IgD-negative memory B cell (primary cell): ENCODE measurements around the gene TMIE. TPM values are rescaled to one million over a fixed set of nuclear protein-coding genes. Genes with fewer than 3 reads are reported as not detected.

Source experiments
- H3K27ac Mint-ChIP-seq, 3 donors: one replicate each; pipeline ENCODE4 v1.8.0; 2020 to 2022; ENCODE audit warnings: mild to moderate bottlenecking in 3 of 3, mixed read lengths in 3 of 3, moderate library complexity in 1 of 3
- H3K27me3 Mint-ChIP-seq: one replicate; pipeline ENCODE4 v1.8.0; 2021; ENCODE audit warnings: mixed read lengths
- H3K36me3 Mint-ChIP-seq: one replicate; pipeline ENCODE4 v1.8.0; 2020; ENCODE audit warnings: mild to moderate bottlenecking, mixed read lengths
- H3K4me1 Mint-ChIP-seq, 3 donors: one replicate each; pipeline ENCODE4 v1.8.0; 2020 to 2022; ENCODE audit warnings: mixed read lengths in 3 of 3, mild to moderate bottlenecking in 1 of 3
- H3K4me3 Mint-ChIP-seq, 4 donors: one replicate each; pipeline ENCODE4 v1.8.0; 2020 to 2022; ENCODE audit warnings: mild to moderate bottlenecking in 4 of 4, mixed read lengths in 4 of 4, moderate library complexity in 3 of 4
- H3K9me3 Mint-ChIP-seq, 3 donors: one replicate each; pipeline ENCODE4 v1.8.0; 2020 to 2021; ENCODE audit warnings: mixed read lengths in 3 of 3, mild to moderate bottlenecking in 1 of 3
- polyA plus RNA-seq: library from polyadenylated mRNA; unstranded; fragments of 300-500 nt; fragmentation: Illumina TruSeq; gene quantifications from one replicate; pipeline ENCODE4 v1.2.3, GENCODE V29; 2021

The TMIE gene, protein sequence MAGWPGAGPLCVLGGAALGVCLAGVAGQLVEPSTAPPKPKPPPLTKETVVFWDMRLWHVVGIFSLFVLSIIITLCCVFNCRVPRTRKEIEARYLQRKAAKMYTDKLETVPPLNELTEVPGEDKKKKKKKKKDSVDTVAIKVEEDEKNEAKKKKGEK
- not detected for polyA plus RNA-seq

GRCh38 chr3:46701181-46701939 is at the start of gene TMIE:
Gene TMIE (plus strand): TSS chr3:46701392. CDS start chr3:46701488, 96 bp downstream.
- H3K9me3 Mint-ChIP-seq: no peaks in the 10 kb centered on the region
- peak within 1 kb of the TSS in 2 of 4 donors; percentile 33 to 67 for H3K4me3 Mint-ChIP-seq
- peak within 1 kb of the TSS in 1 of 3 donors; percentile 69 for H3K27ac Mint-ChIP-seq
- H3K36me3 Mint-ChIP-seq: no peaks in the 10 kb centered on the region
- peaks cover 14% of the 10 kb centered on the region for H3K27me3 Mint-ChIP-seq
- peaks cover 0 to 1% (median 0%) of the 10 kb centered on the region in 3 donors for H3K4me1 Mint-ChIP-seq

DNA sequence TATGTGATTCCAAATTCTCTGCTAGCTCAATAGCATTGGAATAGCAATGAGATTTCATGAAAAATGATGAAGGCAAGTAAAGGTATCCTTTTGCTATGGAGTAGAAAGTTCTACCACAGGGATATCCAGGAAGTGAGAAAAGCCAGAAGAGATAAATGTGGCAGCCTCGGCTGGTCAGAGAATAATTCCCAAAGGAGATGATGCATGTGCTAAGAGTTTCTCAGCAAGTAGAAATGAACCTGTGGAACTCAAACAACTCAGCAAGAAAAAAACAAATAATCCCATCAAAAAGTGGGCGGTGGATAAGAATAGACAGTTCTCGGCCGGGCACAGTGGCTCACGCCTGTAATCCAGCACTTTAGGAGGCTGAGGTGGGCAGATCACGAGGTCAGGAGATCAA is 45.9 kb upstream of the TMIE start:
- Mint-ChIP-seq H3K4me3 (no peak overlapping the region), H3K9me3 (peaks cover 8 to 13% (median 10%) of the 10 kb centered on the region in 3 donors), H3K27ac (no peak overlapping the region), H3K4me1 (peaks cover 0 to 8% (median 6%) of the 10 kb centered on the region in 3 donors), H3K27me3 (peaks cover 6% of the 10 kb centered on the region), H3K36me3 (peaks cover 5% of the 10 kb centered on the region)

DNA sequence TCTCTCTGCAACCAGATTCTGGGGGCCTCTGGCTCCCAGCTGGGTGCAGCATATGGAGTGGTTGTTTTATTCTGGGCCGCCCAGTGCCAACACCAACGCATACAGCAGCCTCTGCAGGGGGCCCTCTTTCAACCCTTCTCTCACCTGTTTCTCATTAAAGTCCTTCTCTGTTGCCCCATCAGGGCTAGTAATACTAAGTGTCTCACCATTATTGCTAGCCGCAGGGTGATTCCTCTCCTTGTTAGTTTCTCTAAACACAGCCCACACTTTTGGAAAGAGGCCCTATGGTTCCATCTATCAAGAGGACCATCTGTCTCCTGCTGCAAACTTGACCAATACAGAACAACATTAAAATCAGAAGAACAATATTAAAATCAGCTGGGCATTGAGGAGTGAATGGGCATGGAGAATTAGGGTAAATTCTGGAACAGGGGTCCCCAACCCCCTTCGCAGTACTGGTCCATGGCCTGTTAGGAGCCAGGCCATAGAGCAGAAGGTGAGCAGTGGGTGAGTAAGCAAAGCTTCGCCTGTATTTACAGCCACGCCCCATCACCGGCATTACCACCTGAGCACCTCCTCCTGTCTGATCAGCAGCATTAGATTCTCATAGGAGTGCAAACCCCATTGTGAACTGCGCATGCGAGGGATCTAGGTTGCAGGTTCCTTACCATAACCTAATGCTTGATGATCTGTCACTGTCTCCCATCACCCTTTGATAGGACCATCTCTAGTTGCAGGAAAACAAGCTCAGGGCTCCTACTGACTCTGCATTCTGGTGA is 44.2 kb upstream of the TMIE start:
- Mint-ChIP-seq H3K4me3 (peak overlapping the region in 1 of 4 donors; percentile 41), H3K4me1 (peaks cover 0 to 8% (median 6%) of the 10 kb centered on the region in 3 donors), H3K36me3 (peaks cover 5% of the 10 kb centered on the region), H3K27me3 (peaks cover 10% of the 10 kb centered on the region), H3K27ac (no peak overlapping the region), H3K9me3 (peaks cover 6 to 10% (median 10%) of the 10 kb centered on the region in 3 donors)

DNA sequence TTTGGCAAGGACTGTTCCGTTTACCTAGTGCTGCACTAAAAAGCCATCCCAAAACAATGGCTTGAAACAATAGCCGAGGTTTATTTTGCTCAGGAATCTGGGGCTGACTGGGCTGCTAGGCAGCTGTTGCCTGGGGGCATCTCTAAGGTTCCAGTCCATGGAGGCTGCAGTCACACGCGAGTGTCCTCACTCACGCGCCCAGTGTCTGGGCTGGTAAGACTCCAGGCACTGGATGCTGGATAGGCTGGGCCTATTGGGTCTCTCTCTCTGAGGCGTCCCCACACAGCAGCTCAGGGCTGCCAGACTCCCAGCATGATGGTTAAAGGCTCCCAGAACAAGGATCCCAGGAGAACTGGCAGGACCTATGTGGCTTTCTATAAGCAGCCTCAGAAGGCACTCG is 41.9 kb upstream of the TMIE start:
- Mint-ChIP-seq H3K27me3 (peaks cover 17% of the 10 kb centered on the region), H3K36me3 (peaks cover 5% of the 10 kb centered on the region), H3K27ac (no peak overlapping the region), H3K4me3 (no peak overlapping the region), H3K4me1 (peaks cover 0 to 8% (median 6%) of the 10 kb centered on the region in 3 donors), H3K9me3 (peaks cover 0 to 6% (median 4%) of the 10 kb centered on the region in 3 donors)

GRCh38 chr3:46660003-46660402 is 41.2 kb upstream of the TMIE start:
- Mint-ChIP-seq H3K4me3 (no peak overlapping the region), H3K27me3 (peaks cover 17% of the 10 kb centered on the region), H3K27ac (no peak overlapping the region), H3K36me3 (peaks cover 5% of the 10 kb centered on the region), H3K4me1 (peaks cover 0 to 8% (median 6%) of the 10 kb centered on the region in 3 donors), H3K9me3 (peaks cover 0 to 4% (median 4%) of the 10 kb centered on the region in 3 donors)

DNA sequence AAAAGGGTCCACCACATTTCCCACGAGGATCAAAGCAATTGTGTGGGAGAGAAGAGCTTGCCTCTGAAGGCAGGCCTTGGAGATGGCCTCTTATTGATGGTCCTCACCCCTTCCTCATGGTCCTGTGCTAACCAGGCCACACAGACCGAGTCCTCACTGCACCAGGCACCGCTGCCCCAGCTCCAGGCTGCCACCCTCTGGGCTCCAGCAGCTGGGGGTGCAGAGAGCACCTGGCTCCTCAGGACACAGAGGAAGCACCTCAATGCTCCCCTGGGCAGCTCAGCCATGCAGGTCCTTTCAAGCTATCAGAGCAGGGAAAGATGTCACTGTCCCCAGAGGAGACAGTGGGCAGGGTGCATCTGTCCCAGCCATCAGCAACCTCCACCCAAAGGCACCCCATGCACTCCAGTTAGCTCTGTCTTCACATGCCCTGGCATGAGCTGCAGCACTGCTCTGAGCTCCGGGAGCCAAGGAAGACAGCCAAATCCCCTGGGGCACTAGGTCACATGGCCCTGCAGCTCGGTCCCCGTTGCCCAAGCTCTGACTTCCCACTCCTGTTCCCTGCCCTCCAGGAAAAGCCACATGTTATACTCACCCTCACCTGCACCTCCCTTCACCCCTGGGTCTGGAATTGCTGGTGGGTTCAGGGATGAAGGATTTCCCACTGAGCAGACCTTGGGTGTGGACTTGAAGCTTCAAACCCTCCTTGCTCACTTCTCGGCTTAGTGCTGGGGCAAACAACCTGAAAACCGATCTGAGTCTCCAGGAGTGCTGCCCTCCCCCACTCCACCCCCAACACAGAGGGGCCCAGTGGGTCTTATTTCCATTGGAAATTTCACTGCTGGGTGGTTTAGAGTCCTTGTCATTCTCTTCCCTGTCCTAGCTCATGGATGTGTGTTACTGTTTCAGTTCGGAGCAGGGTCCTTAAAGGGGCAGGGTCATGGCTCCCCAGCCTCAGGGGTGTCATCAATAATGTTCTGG is 40.4 kb upstream of the TMIE start:
- peaks cover 13% of the 10 kb centered on the region for H3K27me3 Mint-ChIP-seq
- peaks cover 0 to 4% (median 2%) of the 10 kb centered on the region in 3 donors for H3K4me1 Mint-ChIP-seq
- H3K36me3 Mint-ChIP-seq: peaks cover 2% of the 10 kb centered on the region
- H3K9me3 Mint-ChIP-seq: no peaks in the 10 kb centered on the region
- peak overlapping the region in 1 of 4 donors; percentile 3 for H3K4me3 Mint-ChIP-seq
- no peak overlapping the region for H3K27ac Mint-ChIP-seq

DNA sequence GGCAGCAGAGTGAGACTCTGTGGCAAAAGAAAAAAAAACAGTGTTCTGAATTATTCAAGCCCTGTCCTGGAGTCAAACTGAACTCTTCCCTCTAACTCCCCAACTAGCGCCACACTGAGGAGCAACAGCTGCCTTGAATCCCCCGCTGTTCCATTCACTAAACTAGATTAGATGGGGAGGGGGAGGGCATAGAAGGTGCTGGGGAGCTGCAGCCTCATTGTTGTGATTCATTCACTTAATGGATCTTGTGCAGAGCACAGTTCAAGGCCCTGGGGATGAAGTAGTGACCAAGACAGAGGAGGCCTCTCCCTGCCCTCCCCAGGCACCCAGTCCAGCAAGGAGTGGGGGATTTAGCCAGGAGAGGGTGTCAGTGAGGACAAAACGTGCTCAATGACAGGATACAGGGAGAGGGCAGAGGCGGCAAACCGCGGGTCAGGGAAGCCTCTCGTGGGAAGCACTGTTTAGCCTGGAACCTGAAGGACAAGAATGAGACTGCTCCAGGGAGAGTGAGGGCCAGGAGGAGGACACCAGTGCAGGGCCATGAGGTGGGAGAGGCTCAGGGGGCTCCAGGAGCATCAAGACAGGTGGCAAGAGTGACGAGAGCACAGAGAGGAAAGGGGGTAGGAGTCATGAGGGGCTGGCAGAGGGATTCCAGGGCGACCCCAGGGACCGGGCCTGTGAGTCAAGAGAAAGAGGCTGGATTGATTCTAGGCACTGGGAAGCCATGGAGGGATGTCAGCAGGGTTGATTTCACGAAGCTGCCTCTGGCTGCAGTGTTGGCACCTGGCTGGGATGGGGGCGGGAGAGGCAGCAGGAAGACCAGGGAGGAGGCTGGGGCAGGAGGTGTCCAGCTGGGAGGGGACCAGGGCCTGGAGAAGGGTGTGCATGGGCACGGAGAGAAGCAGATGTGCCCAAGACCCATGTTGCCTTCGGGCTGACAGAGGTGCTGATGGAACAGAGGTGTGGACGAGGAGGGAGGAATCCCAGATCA is 39.1 kb upstream of the TMIE start:
- H3K36me3 Mint-ChIP-seq: peaks cover 2% of the 10 kb centered on the region
- no peak overlapping the region for H3K27ac Mint-ChIP-seq
- no peak overlapping the region for H3K4me3 Mint-ChIP-seq
- peaks cover 0 to 2% (median 0%) of the 10 kb centered on the region in 3 donors for H3K4me1 Mint-ChIP-seq
- peaks cover 11% of the 10 kb centered on the region for H3K27me3 Mint-ChIP-seq
- no peaks in the 10 kb centered on the region for H3K9me3 Mint-ChIP-seq

GRCh38 chr3:46662771-46663551 is 38.2 kb upstream of the TMIE start:
- no peak overlapping the region for H3K27ac Mint-ChIP-seq

DNA sequence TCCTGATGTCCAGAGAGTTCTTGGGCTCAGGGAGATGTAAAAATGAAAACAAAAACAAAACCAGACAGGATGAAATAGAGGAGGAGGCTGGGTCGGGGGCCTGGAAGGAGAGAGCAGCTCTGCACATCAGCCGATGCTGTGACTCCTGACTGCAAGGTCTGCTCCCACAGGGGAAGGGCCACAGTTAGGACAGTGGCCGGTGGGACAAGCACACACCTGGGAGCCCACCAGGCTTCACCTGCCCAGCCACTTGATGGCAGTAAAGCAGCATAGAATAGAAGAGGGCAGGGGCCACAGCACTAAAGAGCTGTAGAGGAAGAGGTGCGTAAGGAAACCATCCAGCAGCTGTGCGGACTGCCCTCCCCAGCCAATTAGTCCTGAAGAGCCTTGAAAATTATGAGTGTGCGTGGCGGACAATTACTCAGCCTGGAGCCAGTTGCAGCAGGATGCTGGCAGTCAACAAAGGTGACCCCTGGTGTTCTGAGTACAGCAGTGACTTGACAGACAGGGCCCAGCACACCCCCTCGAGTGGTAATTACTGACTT is 37.5 kb upstream of the TMIE start:
- H3K9me3 Mint-ChIP-seq: no peaks in the 10 kb centered on the region
- H3K4me1 Mint-ChIP-seq: peaks cover 0 to 2% (median 0%) of the 10 kb centered on the region in 3 donors
- H3K27me3 Mint-ChIP-seq: peaks cover 11% of the 10 kb centered on the region
- no peak overlapping the region for H3K4me3 Mint-ChIP-seq
- H3K36me3 Mint-ChIP-seq: no peaks in the 10 kb centered on the region
- H3K27ac Mint-ChIP-seq: no peak overlapping the region

More at GRCh38 chr3:46662771-46663551, 38.2 kb upstream of the TMIE start:
- Mint-ChIP-seq H3K27me3 (peaks cover 11% of the 10 kb centered on the region), H3K36me3 (no peaks in the 10 kb centered on the region), H3K4me1 (peaks cover 0 to 2% (median 0%) of the 10 kb centered on the region in 3 donors), H3K4me3 (no peak overlapping the region), H3K9me3 (no peaks in the 10 kb centered on the region)

DNA sequence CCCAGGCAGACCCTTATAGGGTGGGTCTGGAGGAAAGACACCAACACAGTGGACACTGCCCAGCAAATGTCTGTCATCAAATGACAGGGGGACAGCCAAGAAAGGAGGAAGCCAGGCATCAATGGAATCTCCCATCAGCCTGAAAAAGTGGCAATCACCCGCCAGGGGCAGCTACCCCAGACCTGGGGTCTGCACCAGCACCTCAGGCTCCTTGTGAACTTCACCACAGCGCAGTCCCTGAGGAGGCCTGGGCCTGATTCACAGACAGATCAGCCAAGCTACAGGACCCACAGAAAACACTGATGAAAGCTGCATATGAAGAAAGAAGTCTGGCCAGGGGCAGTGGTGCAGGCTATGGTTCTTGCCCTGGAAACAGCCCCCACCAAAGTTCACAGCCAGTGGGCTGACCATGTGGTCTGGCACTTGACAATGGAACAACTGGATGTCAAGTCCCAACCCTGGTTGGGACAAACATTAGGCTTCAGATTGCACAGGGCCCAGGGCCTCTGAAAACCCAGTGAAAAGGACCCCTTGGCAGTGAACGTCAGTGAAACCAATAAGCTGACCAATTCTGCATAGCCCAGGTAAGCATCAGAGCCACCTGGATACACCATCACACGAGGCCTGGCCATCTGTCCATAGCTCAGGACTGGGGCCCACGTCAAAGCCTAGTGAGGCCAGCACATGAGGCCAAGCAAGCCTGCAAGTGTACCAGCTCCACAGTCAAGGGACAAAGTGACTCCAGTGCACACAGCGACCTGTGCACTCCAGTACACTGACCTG is 36.8 kb upstream of the TMIE start:
- no peak overlapping the region for H3K4me3 Mint-ChIP-seq
- no peak overlapping the region for H3K27ac Mint-ChIP-seq

GRCh38 chr3:46664971-46665762 is 36.0 kb upstream of the TMIE start:
- Mint-ChIP-seq H3K4me3 (no peak overlapping the region), H3K9me3 (no peaks in the 10 kb centered on the region), H3K27me3 (peaks cover 11% of the 10 kb centered on the region), H3K36me3 (no peaks in the 10 kb centered on the region), H3K27ac (no peak overlapping the region), H3K4me1 (no peaks in the 10 kb centered on the region)

More for the DNA sequence above, 36.8 kb upstream of the TMIE start:
- Mint-ChIP-seq H3K9me3 (no peaks in the 10 kb centered on the region), H3K4me1 (peaks cover 0 to 2% (median 0%) of the 10 kb centered on the region in 3 donors), H3K27me3 (peaks cover 11% of the 10 kb centered on the region), H3K36me3 (no peaks in the 10 kb centered on the region)
